Nephron progenitor cell (in vitro differentiated cells): ENCODE measurements around the gene PSPN.

ENCODE experiments used
- DNase-seq: peaks from one replicate; pipeline ENCODE4 v3.0.0; 2021
- H3K27ac Mint-ChIP-seq: 2 replicates; pipeline ENCODE4 v1.8.0; 2021; ENCODE audit warnings: mild to moderate bottlenecking, moderate library complexity, mixed read lengths
- H3K27me3 Mint-ChIP-seq: 2 replicates; pipeline ENCODE4 v1.8.0; 2021; ENCODE audit warnings: mild to moderate bottlenecking, low read depth, mixed read lengths; ENCODE audit not compliant: poor library complexity
- H3K36me3 Mint-ChIP-seq: 2 replicates; pipeline ENCODE4 v1.8.0; 2021; ENCODE audit warnings: low read depth, mixed read lengths
- H3K4me1 Mint-ChIP-seq: 2 replicates; pipeline ENCODE4 v1.8.0; 2021; ENCODE audit warnings: mixed read lengths
- H3K4me3 Mint-ChIP-seq: 2 replicates; pipeline ENCODE4 v1.8.0; 2021; ENCODE audit warnings: mild to moderate bottlenecking, moderate library complexity, mixed read lengths
- H3K9me3 Mint-ChIP-seq: 2 replicates; pipeline ENCODE4 v1.8.0; 2021; ENCODE audit warnings: mild to moderate bottlenecking, moderate library complexity, mixed read lengths
- CTCF ChIP-seq: fragments of 200-600 bp; sonication (generic); IDR thresholded peaks from 2 replicates; pipeline ENCODE4 v1.5.0; 2021; ENCODE audit warnings: antibody characterized with exemption

PSPN gene, protein sequence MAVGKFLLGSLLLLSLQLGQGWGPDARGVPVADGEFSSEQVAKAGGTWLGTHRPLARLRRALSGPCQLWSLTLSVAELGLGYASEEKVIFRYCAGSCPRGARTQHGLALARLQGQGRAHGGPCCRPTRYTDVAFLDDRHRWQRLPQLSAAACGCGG

GRCh38 chr19:6375411-6376010 is at the start of gene PSPN:
PSPN (minus strand) TSS chr19:6375933; CDS start chr19:6375849, 84 bp downstream.
- Mint-ChIP-seq H3K27ac (peak within 1 kb of the TSS; percentile 96), H3K9me3 (peaks cover 7% of the 10 kb centered on the region), H3K4me1 (peaks cover 44% of the 10 kb centered on the region), H3K36me3 (peaks cover 24% of the 10 kb centered on the region), H3K27me3 (no peaks in the 10 kb centered on the region), H3K4me3 (peak within 1 kb of the TSS; percentile 56)
- TF ChIP-seq CTCF: no peak
- no peak for DNase-seq

DNA sequence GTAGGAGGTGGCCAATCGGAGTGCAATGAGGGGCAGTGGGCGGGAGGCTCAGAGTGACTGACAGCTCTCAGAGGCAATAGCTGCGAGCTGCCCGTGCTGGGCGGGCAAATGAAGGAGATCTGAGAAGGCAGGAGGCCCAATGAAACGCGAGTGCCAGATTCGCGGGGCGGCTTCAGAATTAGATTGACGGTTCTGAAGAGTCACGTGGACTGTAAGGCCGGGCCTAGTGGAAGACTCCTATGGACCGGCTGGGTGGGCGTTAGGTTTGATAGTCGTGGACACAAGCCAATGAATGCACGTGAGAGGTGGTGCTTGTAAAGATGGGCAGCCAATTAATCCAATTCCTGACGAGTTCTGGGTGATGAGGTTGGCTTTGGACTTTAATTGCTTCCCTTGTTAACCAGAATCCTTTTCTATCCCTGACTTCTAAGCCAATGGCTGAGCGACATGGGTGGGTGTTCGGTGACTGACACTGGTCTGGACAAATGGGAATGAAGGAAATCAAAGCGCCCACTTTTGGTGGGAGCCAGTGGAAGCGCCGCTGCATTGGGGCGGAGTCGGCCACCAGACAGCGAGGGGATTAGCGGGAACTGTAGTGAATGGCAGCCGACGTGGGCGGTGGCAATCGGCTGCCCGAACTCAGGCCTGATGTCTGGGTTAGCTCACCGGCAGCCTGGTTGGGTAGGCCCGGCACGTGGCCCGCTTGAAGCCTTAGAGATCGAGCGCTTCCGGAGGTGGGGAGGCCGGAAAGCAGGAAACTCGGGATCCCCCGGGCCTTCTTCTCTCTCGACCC is 49.4 kb upstream of the PSPN start:
- peak overlapping the region; percentile 72 for H3K27ac Mint-ChIP-seq

DNA sequence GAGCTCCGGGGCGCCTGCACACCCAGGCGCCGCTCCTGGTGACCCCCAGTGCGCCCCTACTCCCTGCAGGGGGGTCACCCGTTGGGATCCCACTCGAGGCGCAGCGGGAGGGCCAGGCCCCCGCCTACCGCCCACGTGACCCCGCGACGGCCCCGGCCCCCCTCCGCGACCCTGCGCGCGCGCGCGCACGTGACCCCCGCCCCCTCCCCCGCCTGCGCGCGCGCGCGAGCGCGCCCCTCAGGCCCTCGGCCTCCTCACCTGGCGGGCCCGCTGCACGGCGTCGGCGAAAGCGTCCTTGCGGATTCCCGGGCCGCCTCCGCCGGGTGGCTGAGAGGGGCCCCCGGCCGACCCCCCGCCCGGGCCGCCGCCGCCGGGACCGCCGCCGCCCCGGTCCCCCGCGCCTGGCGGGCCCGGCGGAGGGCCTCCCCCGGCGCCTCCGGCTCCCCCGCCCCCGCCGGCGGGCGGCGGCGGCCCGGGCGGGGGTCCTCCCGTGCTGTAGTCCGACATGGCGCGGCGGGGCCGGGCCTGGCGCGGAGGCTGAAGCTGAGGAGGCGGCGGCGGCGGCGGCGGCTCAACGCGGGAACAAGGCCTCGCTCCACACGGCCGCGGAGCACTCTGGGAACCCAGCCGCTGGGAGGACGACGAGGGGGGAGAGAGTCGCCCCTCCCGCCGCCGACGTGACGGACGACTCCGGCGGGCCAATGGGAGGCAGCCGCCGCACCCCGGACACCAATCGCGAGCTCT is 48.6 kb upstream of the PSPN start, which contains the start of gene KHSRP:
Gene KHSRP, minus strand, starts transcription at position 617 of the 744 bp plus-strand sequence. Its CDS starts 110 bp downstream, at position 507.
- H3K36me3 Mint-ChIP-seq: peaks cover 29% of the 10 kb centered on the region

More for the DNA sequence above, 49.4 kb upstream of the PSPN start:
- H3K4me3 Mint-ChIP-seq: peak overlapping the region; percentile 72
- no peak for TF ChIP-seq CTCF
- peaks cover 38% of the 10 kb centered on the region for H3K4me1 Mint-ChIP-seq
- H3K9me3 Mint-ChIP-seq: peaks cover 9% of the 10 kb centered on the region
- DNase-seq: peak; percentile 98
- H3K27me3 Mint-ChIP-seq: peaks cover 17% of the 10 kb centered on the region
- H3K36me3 Mint-ChIP-seq: peaks cover 21% of the 10 kb centered on the region

GRCh38 chr19:6423499-6424194 is 47.9 kb upstream of the PSPN start:
- H3K9me3 Mint-ChIP-seq: peaks cover 9% of the 10 kb centered on the region
- H3K27ac Mint-ChIP-seq: peak overlapping the region; percentile 98
- peak; percentile 51 for DNase-seq
- H3K4me1 Mint-ChIP-seq: peaks cover 44% of the 10 kb centered on the region
- peak overlapping the region; percentile 95 for H3K4me3 Mint-ChIP-seq
- TF ChIP-seq CTCF: no peak
- H3K36me3 Mint-ChIP-seq: peaks cover 36% of the 10 kb centered on the region
- peaks cover 6% of the 10 kb centered on the region for H3K27me3 Mint-ChIP-seq

More for the DNA sequence above, 48.6 kb upstream of the PSPN start, which contains the start of gene KHSRP:
- H3K4me1 Mint-ChIP-seq: peaks cover 44% of the 10 kb centered on the region
- DNase-seq: peak; percentile 44
- H3K9me3 Mint-ChIP-seq: peaks cover 9% of the 10 kb centered on the region
- H3K27ac Mint-ChIP-seq: peak within 1 kb of the TSS; percentile 98
- H3K4me3 Mint-ChIP-seq: peak within 1 kb of the TSS; percentile 95
- no peak for TF ChIP-seq CTCF
- H3K27me3 Mint-ChIP-seq: peaks cover 10% of the 10 kb centered on the region
